T-helper 9 cell (primary cell): ENCODE data around the gene GSG1L.
"Not testable (repeated sequence)": the region's sequence is repeated elsewhere in the genome, so short reads cannot be mapped to it uniquely, and the experiment has no call there.

Experiments
- DNase-seq: peaks from one replicate; pipeline ENCODE4 v3.0.0-alpha.2; 2020

GSG1L gene

GRCh38 chr16:28011971-28012445 is 51.5 kb downstream of the GSG1L start:
- DNase-seq: no peak

- no peak for DNase-seq
These were observed 52.3 kb downstream of the GSG1L start for GRCh38 chr16:28011223-28011622.

DNA sequence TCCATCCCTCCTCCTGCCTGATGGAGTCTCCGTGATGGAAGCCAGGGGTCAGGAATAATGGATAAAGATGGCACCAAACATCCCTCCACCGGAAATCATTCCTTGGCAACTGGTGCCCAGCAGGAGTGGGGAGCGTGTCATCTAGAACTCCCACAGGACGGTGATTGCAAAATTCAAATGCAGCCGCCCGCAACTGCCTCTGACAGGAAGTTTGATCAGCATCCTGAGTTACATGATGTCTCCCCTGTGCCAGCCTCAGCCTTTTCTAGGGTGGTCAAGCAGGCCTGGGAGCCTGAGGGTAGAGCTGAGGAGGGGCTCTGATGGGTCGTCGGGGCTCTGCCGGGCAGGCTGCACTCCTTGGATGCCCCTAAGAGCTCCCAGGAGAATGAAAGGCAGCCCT is 52.8 kb downstream of the GSG1L start:
- no peak for DNase-seq

DNA sequence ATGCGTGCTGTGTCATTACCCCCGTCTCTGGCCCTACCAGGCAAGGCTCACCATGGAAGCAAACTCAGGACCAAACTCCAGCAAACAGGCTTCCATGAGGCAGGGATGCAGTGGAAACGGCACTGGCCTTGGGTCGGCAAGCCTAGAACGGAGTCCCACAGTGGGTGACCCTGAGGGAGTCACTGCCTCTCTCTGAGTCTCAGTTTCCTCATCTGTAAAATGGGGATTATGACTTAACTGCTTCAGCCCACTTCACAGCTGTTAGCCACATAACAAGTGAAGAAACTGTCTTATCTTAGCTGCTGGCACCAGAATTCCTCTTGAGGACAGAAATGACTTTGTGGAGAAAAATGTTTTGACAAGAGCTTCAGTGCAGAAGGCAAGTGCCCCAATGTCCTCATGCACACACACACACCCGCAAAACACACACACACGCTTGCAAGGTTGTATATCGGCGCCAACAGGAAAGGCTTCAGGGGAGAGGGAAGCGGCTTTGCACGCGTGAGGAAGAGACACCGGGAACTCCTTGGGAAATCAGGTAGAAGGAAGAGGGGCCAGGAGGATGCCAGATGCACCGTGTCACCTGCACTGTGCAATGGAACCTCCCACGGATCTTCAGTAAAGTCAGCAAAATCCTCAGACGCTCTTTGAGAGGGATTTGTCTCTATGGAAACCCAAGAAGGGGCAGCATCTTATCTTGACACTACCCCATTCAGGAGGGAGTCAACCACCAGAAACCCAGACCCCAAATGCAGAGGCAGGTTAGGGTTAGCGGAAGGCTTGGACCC is 53.7 kb downstream of the GSG1L start:
- DNase-seq: no peak

- no peak for DNase-seq
These were observed 59.6 kb downstream of the GSG1L start for GRCh38 chr16:28003923-28004322.

DNA sequence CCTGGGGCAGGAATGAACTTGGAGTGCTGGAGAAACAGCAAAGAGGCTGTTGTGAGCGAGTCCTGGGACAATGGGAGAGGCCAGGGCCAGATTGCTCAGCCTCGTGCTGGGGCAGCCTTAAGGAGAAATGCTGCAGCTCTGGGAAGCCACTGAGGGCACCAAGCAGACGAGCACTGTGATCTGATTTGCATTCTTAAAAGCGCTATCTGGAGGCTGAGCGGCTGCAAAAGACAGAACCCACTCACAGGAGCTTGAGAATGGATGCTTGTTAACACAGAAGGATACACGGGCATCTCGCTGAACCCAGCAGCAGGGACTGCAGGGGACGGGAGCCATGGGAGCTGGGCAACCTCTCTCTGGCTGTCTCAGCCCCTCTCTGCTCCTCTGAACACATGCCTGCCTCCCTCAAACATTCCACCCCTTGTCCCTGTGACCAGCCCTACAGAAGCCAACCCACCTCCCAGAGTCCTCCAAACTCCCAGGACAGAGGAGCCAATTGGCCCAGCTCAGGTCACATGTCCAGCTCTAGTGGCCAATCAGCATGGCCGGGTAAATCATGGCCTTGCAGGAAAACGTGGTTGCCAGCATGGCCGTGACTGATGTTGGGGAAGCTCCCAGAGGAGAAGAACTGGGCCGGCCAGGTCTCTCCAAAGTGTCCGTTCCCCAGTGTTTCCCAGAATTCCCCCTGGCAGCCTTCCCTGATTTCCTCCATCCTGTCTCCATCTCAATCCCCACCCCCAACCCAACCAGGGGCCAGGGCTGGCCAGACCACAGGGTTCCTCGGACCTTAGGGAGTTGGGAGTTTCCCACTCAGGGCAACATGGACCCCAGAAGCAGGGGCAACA is 60.3 kb downstream of the GSG1L start:
- no peak for DNase-seq

DNA sequence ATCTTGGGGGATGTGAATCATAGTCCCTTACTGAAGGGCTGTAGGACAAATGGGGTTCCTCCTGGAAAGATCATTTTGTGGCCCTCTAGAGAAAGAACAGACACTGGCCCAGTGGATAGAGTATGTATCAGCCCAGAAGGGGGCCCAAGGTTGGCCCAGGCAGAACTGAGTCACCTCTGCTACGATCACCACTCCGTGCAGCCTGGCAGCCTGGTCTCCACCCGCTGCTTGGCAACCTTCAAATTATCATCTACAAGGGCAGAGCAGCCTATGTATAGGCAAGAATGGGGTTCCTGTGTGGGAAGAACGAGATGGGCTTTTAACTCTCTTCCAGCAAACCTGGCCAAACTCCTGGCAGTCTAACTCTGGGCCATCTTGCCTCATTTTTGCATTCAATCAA is 61.9 kb downstream of the GSG1L start:
- DNase-seq: no peak

GRCh38 chr16:28001184-28001583 is 62.3 kb downstream of the GSG1L start:
- no peak for DNase-seq

DNA sequence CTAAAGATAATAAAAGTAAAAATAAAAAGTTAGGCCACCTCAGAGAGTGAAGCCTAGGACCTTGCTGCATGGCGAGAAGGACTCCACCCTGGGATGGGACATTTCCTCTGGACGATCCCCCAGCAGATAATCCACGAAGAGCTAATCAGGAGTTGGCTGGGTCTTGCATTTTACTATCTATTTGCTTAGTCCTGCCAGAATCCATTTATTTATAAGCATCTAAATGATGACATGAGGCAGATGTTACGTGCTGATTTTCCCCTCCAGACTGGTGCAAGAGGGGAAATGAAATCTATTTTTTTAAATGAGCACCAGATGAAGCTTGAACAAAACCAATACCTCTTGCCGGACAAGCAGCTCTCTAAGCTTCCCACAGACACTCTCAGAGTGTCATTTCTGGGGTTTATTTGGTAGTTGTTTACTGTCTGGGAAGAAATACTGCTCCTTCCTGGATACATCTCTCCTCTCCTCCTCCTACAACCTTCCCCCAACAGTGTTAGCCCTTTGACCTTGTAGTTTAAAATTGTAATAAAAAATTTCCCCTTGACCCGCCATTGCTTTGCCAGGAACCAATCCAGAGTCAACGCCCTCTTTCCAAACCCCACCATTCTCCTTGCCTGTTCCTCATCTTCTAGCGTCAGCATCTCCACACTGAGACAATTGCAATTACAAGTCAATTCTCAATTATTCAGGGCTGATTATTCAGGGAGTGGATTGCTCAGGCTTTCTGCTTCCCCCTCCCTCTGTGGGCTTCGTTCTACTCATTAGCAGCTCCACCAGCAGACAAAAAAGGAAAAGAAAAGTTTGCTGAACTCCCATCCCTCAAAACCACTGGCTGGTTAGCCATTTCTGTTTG is 63.0 kb downstream of the GSG1L start:
- no peak for DNase-seq

DNA sequence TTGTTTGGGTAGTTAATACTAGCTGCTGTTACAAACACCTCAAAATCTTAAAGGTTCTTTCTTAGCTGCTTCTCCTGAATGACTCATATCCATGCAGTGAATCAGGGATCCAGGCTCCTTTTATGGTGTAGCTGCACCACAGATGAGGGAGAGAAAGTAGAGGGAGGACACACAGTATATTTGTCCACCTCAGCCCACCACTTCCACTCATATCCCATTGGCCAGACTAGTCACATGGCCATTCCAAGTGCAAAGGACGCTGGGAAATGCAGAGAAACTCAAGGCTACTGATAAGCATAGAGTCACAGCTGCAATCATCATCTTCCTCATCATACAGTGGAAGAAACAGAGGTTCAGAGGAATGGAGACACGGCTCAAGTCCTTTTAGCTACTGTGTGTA is 63.8 kb downstream of the GSG1L start:
- no peak for DNase-seq

GRCh38 chr16:27995378-27995777 is 68.1 kb downstream of the GSG1L start:
- no peak for DNase-seq

DNA sequence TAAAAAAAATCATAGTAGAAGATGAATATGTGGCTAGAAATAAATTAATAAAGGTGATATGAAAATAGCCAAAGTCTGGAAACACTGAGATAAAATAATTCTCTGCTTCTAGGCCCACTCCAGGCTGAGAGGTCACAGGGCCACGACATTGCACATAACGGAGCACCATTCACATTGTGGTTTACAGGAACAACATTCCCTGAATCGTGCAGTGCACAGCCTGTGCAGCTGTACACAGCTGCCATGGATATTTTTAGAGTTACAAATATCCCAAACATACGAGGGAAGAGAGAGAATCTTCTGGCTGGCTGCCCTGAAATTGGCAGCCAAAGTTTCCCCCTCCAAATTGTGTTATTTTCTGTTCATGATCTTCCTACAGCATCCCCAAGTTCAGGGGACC is 68.8 kb downstream of the GSG1L start:
- no peak for DNase-seq

DNA sequence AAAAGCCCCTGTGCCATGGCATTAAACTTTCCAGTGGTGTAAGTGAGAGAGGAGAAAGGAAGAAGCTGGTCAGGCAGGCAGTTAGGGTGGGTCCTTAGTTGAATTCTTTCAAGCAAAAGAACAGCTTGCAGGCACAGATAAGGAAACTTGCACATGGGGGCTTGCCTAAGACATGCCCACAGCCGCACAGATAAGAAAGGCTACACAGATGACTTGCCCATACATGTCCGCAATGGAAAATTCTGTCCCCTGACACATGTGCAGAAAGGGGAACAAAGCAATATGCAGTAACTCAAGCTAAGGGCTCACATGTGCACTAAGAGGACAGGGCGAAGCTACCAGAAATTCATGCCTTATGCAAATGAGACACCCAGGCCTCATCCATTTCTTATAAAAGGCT is 69.9 kb downstream of the GSG1L start:
- DNase-seq: no peak

GRCh38 chr16:27991876-27992275 is 71.6 kb downstream of the GSG1L start:
- no peak for DNase-seq

GRCh38 chr16:27985981-27986380 is 77.5 kb downstream of the GSG1L start:
- DNase-seq: no peak

DNA sequence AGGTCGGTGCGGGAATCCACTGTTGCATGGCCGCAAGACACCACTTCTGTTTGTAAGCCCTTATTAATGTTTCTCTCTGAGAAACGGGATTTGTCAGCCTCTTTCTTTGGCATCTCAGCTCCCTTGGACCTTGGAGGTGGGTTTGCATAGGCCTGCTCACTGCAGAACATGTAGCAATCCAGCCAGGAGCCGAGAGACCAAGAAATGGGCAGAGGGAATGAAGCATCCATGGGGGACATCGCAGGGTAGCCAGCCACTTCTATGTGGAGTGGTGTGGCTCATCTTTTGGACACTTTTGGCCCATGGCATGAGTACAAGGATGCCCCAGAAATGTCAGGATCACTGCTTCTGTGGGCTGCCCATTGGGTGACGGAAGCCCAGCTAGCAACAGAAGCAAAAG is 79.4 kb downstream of the GSG1L start:
- DNase-seq: no peak

DNA sequence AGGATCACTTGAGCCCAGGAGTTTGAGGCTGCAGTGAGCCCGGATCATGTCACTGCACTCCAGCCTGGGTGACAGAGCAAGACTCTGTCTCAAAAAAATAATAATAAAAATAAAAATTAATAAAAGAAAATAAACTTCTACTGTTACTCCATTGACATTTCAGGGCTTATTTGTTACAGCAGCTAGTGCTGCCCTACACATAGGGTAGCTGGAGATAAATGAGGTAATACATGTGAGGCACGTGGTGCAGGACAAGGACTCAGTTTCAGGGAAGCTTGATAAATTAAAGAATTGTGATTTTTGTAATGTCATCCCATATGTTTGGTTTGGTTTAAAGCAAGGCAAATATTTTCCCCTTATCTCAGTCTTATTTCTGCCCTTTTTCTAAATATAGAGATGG is 80.3 kb downstream of the GSG1L start:
- no peak for DNase-seq

DNA sequence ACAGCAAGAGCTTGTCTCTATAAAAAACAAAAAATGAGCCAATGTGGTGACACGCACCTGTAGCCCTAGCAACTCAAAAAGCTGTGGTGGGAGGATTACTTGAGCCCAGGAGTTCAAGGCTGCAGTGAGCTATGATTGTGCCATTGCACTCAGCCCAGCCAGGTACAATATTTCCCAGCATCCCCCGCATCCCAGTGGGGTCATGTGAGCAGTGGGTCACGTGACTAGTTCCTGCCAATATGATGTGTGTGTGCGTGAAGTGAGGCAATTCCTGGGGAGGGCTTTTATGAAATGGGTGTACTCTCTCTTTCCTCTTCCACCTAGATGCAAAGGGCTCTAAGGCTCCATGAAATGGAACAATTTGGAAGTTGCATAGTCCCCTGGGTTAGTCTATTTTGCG is 81.3 kb downstream of the GSG1L start:
- no peak for DNase-seq

DNA sequence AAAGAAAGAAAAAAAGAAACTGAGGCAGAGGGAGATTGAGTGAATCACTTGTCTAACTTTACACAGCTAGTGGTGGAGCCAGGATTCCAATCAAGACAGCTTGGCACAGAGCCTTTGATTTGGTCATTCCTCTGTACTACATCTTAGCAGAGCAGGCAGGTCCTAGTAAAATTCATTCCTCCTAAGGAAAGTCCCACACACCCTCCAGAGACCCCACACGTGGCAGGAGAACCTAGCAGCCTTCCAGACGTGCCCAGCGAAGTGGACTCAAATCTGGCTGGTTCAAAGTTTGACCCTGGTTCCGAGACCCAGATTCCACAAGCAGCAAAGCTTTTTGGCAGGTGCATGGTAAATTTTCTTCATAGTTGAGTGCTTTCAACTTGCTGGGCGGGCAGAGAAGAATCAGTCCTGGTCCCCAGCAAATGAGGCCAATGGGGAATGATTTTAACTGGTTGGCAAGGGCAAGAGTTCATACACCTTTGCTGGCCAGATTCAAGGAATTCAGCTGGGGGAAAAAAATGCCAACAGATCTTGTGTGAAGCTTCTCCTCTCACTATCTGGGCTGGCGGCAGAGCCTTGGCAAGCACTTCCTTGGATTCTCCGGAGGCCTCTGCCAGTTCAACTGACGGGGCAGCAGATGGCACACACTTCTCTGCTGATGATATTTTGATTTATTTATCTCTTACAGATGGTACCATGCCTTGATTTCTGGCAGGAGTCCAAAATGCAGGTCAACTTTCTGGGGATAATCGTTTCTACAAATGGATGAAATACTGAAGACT is 82.4 kb downstream of the GSG1L start:
- DNase-seq: no peak

GRCh38 chr16:27980076-27980775 is 83.3 kb downstream of the GSG1L start:
- no peak for DNase-seq

GRCh38 chr16:27979668-27980067 is 83.8 kb downstream of the GSG1L start:
- not testable (repeated sequence) for DNase-seq

- DNase-seq: no peak
These were observed 84.6 kb downstream of the GSG1L start for GRCh38 chr16:27978876-27979275.
